ENCODE data around the gene SAMD7.
A peak's percentile ranks its signal among the peaks of the same experiment; 100 is the strongest.

SAMD7 gene

GRCh38 chr3:169913323-169913722 is 2.0 kb downstream of the SAMD7 start:
- DNase-seq (ENCODE audit: low read depth): no peak

GRCh38 chr3:169914321-169914720 is 2.9 kb downstream of the SAMD7 start:
- peak; percentile 32 for DNase-seq (ENCODE audit: low read depth)

GRCh38 chr3:169923189-169923588 is 11.8 kb downstream of the SAMD7 start:
- DNase-seq (ENCODE audit: low read depth): peak; percentile 4

- no peak for DNase-seq (ENCODE audit: low read depth)
Observed at GRCh38 chr3:169923831-169924230, 12.5 kb downstream of the SAMD7 start.

GRCh38 chr3:169929830-169930519 is 18.6 kb downstream of the SAMD7 start:
- no peak for DNase-seq (ENCODE audit: low read depth)

GRCh38 chr3:169930843-169931242 is 19.5 kb downstream of the SAMD7 start:
- DNase-seq (ENCODE audit: low read depth): no peak

GRCh38 chr3:169931747-169932520 is 20.6 kb downstream of the SAMD7 start:
- no peak for DNase-seq (ENCODE audit: low read depth)

GRCh38 chr3:169939320-169939719 is 27.9 kb downstream of the SAMD7 start:
- DNase-seq (ENCODE audit: low read depth): no peak

GRCh38 chr3:169939751-169940150 is 28.4 kb downstream of the SAMD7 start:
- DNase-seq (ENCODE audit: low read depth): no peak

- no peak for DNase-seq (ENCODE audit: low read depth)
Observed at GRCh38 chr3:169940470-169941181, 29.3 kb downstream of the SAMD7 start.

GRCh38 chr3:169945313-169945712 is 33.9 kb downstream of the SAMD7 start:
- DNase-seq (ENCODE audit: low read depth): no peak

- DNase-seq (ENCODE audit: low read depth): no peak
Observed at GRCh38 chr3:169946336-169946735, 35.0 kb downstream of the SAMD7 start.

GRCh38 chr3:169948559-169949448 is 37.4 kb downstream of the SAMD7 start:
- DNase-seq (ENCODE audit: low read depth): no peak

- no peak for DNase-seq (ENCODE audit: low read depth)
Observed at GRCh38 chr3:169952045-169952444, 40.7 kb downstream of the SAMD7 start.

GRCh38 chr3:169953462-169954141 is 42.2 kb downstream of the SAMD7 start:
- no peak for DNase-seq (ENCODE audit: low read depth)

- no peak for DNase-seq (ENCODE audit: low read depth)
Observed at GRCh38 chr3:169954142-169954756, 42.9 kb downstream of the SAMD7 start.

GRCh38 chr3:169955406-169955805 is 44.0 kb downstream of the SAMD7 start:
- DNase-seq (ENCODE audit: low read depth): no peak

GRCh38 chr3:169964176-169964575 is 52.8 kb downstream of the SAMD7 start:
- peak; percentile 68 for DNase-seq (ENCODE audit: low read depth)

GRCh38 chr3:169965562-169966427 is 54.4 kb downstream of the SAMD7 start:
- DNase-seq (ENCODE audit: low read depth): peak; percentile 4

- DNase-seq (ENCODE audit: low read depth): peak; percentile 88
Observed at GRCh38 chr3:169966428-169966950, 55.1 kb downstream of the SAMD7 start, which contains the start of gene SEC62. Gene SEC62, plus strand, starts transcription at chr3:169966807. Its CDS starts 16 bp downstream, at chr3:169966823.
